ENCODE data around the gene DNTTIP2. TPM values are rescaled to one million over a fixed set of nuclear protein-coding genes. Genes with fewer than 3 reads are reported as not detected.
"Not testable (repeated sequence)": the region's sequence is repeated elsewhere in the genome, so short reads cannot be mapped to it uniquely, and the experiment has no call there.

The DNTTIP2 gene
- polyA plus RNA-seq, 2 of the 4 experiments (the other 2 are of a cell fraction): 41.5 to 42.0 TPM

DNA sequence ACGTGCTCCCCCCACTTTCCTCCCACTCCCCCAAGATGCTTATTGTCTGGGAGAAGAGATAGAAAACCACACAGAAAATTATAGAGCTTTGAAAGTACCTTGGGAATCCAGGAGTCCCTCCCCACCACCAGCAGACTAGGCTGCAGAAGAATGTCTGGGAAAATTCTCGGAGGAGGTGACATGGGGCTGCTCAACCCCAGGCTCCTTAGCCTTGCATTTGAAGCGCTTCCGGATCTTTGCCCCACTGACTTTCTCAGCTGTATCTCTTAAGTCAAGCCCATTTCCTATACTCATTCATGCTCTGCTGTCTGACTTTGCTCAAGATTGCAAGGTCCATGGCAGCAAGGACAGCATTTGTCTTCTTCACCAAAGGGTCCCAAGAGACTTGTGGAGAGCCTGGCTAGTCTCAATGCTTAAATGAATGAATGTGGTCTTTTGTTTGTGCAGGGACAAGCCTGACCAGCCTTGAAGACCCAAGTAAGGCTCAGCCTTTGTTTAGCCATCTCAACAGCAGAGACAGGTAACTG, 38.0 kb downstream of the DNTTIP2 start (continued):
- TF ChIP-seq MAFK (IDR thresholded peaks at IDR 0.05; ENCODE audit: partially characterized antibody): no peak
- TF ChIP-seq RNF2 (IDR thresholded peaks at IDR 0.05; ENCODE audit: borderline replicate concordance, low read depth): no peak
- TF ChIP-seq BCL3 (IDR thresholded peaks at IDR 0.05): no peak
- no peak for TF ChIP-seq FOSL2 (IDR thresholded peaks at IDR 0.05)
- TF ChIP-seq FOSL2 (CRISPR knock-in tag; IDR thresholded peaks at IDR 0.05): no peak
- TF ChIP-seq HDAC2 (IDR thresholded peaks at IDR 0.05): no peak
- no peak for TF ChIP-seq ESRRA (IDR thresholded peaks at IDR 0.05; ENCODE audit: borderline replicate concordance, low read length)

GRCh38 chr1:93839753-93840152, 39.3 kb downstream of the DNTTIP2 start:
- WGBS (ENCODE audit: missing lambda C conversion rate): 83% methylated on average over 2 of the region's 2 CpGs
- no peak for DNase-seq (ENCODE audit: low read depth in 1 of 2, low spot score in 1 of 2)
- no peak for FAIRE-seq

GRCh38 chr1:93839307-93839706, 39.7 kb downstream of the DNTTIP2 start:
- TF ChIP-seq FOSL2 (IDR thresholded peaks at IDR 0.05): no peak
- peak; percentile 18; the same call in 1 of the 2 replicates for TF ChIP-seq FOSL2 (CRISPR knock-in tag; IDR thresholded peaks at IDR 0.05)
- no peak for TF ChIP-seq ZNF302 (CRISPR knock-in tag; IDR thresholded peaks at IDR 0.05)
- no peaks in the 10 kb centered on the region for H3K9me3 ChIP-seq
- H3K4me1 ChIP-seq: peaks cover 12% of the 10 kb centered on the region
- FAIRE-seq: no peak
- peak overlapping the region; percentile 34; the same call in 1 of the 3 replicates for H3K4me2 ChIP-seq
- WGBS (ENCODE audit: missing lambda C conversion rate): 0% methylated on average over 1 of the region's 1 CpG
- H3K4me3 ChIP-seq: no peak overlapping the region
- POLR2A ChIA-PET: no interaction called here
- H3K27ac ChIP-seq: peak overlapping the region; percentile 44 to 50; a peak in 4 of 6 replicates
- ATAC-seq: peak in 1 of 2 experiments; percentile 57; a peak in 3 of 6 replicates
- no peak for DNase-seq (ENCODE audit: low read depth in 1 of 2, low spot score in 1 of 2)
- CTCF ChIA-PET: interaction anchor here (0.6 to 6.3 kb wide), 4 partner anchors 13 to 364 kb away, joined by 3 to 63 read pairs (median 3); no protein-coding TSS in a partner anchor

More at GRCh38 chr1:93839753-93840152, 39.3 kb downstream of the DNTTIP2 start:
- Histone ChIP-seq H3K9me3 (no peaks in the 10 kb centered on the region), H3K27ac (peak overlapping the region; percentile 28 to 50; a peak in 4 of 6 replicates), H3K4me1 (peaks cover 17% of the 10 kb centered on the region), H3K4me3 (no peak overlapping the region), H3K4me2 (peak overlapping the region; percentile 34; the same call in 1 of the 3 replicates)
- CTCF ChIA-PET: interaction anchor here (0.6 to 6.3 kb wide), 3 partner anchors 14 to 364 kb away, joined by 3 to 63 read pairs (median 3); no protein-coding TSS in a partner anchor
- TF ChIP-seq ZNF302 (CRISPR knock-in tag; IDR thresholded peaks at IDR 0.05) (no peak), BCL3 (IDR thresholded peaks at IDR 0.05) (no peak), RFX5 (IDR thresholded peaks at IDR 0.05) (no peak)
- POLR2A ChIA-PET: no interaction called here
- ATAC-seq: no peak

DNA sequence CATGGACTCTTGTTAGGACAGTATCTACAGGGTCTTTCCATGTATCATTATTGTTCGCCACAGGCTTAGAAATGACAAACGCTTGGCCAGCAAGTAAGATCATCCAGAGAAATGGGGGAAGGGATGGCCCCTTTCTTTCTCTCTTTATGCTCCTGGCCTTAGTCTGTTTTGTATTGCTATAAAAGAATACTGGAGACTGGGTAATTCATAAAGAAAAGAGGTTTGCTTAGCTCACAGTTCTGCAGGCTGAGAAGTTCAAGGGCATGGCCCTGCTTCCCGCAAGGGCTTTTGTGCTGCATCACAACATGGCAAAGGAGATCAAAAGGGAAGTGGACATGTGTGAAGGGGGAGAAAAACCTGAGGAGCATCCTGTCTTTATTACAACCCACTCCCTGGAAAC, 41.0 kb downstream of the DNTTIP2 start:
- no peak for TF ChIP-seq EHMT2 (IDR thresholded peaks at IDR 0.05; ENCODE audit: low read depth)
- no peak for TF ChIP-seq BHLHE40 (IDR thresholded peaks at IDR 0.05; ENCODE audit: low read depth, low read length)
- no peak for TF ChIP-seq RFX5 (IDR thresholded peaks at IDR 0.05)
- TF ChIP-seq POLR2AphosphoS2 (conservative IDR thresholded peaks at IDR 0.05; ENCODE audit: low read length): no peak
- no peak for TF ChIP-seq FOSB (CRISPR knock-in tag; IDR thresholded peaks at IDR 0.05)
- TF ChIP-seq FOSL2 (IDR thresholded peaks at IDR 0.05): no peak
- no peak for TF ChIP-seq FOSL2 (CRISPR knock-in tag; IDR thresholded peaks at IDR 0.05)
- TF ChIP-seq EHF (CRISPR knock-in tag; IDR thresholded peaks at IDR 0.05): no peak
- no peak for TF ChIP-seq E2F6 (IDR thresholded peaks at IDR 0.05; ENCODE audit: borderline replicate concordance, low read depth)
- TF ChIP-seq CTCF (IDR thresholded peaks at IDR 0.05): no peak
- no peaks in the 10 kb centered on the region for H3K9me3 ChIP-seq
- POLR2A ChIA-PET: no interaction called here
- no peak overlapping the region for H3K27ac ChIP-seq
- no peak for ATAC-seq
- H3K4me1 ChIP-seq: peaks cover 12% of the 10 kb centered on the region
- no peak for DNase-seq (ENCODE audit: low read depth in 1 of 2, low spot score in 1 of 2)
- no peak overlapping the region for H3K4me3 ChIP-seq
- CTCF ChIA-PET: no interaction called here
- WGBS (ENCODE audit: missing lambda C conversion rate): 93% methylated on average over 3 of the region's 3 CpGs
- no peak for FAIRE-seq
- H3K4me2 ChIP-seq: no peak overlapping the region

DNA sequence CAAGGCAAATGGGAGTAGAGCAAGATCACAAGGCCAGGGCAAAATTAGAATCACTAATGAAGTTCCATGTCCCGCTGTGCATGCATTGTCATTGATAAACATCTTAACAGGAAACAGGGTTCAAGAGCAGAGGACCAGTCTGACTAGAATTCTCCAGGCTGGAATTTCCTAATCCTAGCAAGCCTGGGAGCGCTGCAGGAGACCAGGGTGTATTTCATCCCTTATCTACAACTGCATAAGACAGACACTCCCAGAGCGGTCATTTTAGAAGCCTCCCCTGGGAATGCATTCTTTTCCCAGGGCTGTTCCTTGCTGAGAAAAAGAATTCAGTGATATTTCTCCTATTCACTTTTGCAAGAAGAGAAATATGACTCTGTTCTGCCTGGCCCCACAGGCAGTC, 45.7 kb downstream of the DNTTIP2 start:
- H3K27ac ChIP-seq; H3K4me2 ChIP-seq; ATAC-seq; H3K4me1 ChIP-seq; H3K4me3 ChIP-seq; FAIRE-seq; CTCF ChIA-PET; H3K9me3 ChIP-seq; DNase-seq (ENCODE audit: low read depth in 1 of 2, low spot score in 1 of 2): not testable (repeated sequence)
- POLR2A ChIA-PET: interaction anchor here (0.6 kb wide), 1 partner anchor 11 kb away, joined by 4 read pairs; no protein-coding TSS in a partner anchor
- 84% methylated on average over 3 of the region's 3 CpGs for WGBS (ENCODE audit: missing lambda C conversion rate)

Data from A549 (cell line).